Fibroblast of the conjunctiva (primary cell): ENCODE results near the gene MSANTD1.

Source experiments
- DNase-seq: peaks from one replicate; pipeline ENCODE4 v3.0.0-alpha.2; 2010; ENCODE audit warnings: low read depth

MSANTD1 gene

GRCh38 chr4:3263876-3264193 is 14.9 kb downstream of the MSANTD1 start:
- DNase-seq, result no peak

GRCh38 chr4:3266076-3266475 is 17.1 kb downstream of the MSANTD1 start:
- DNase-seq, result no peak

- DNase-seq, result no peak
Observed at GRCh38 chr4:3267576-3268394, 18.8 kb downstream of the MSANTD1 start.

GRCh38 chr4:3268395-3269104 is 19.6 kb downstream of the MSANTD1 start:
- no peak for DNase-seq

GRCh38 chr4:3269105-3269927 is 20.4 kb downstream of the MSANTD1 start:
- no peak for DNase-seq

- DNase-seq, result no peak
Observed at GRCh38 chr4:3269991-3270611, 21.1 kb downstream of the MSANTD1 start.

GRCh38 chr4:3271131-3271530 is 22.2 kb downstream of the MSANTD1 start:
- no peak for DNase-seq

- DNase-seq, result no peak
Observed at GRCh38 chr4:3276986-3277385, 28.0 kb downstream of the MSANTD1 start.

GRCh38 chr4:3280466-3280865 is 31.5 kb downstream of the MSANTD1 start:
- no peak for DNase-seq

- DNase-seq, result no peak
Observed at GRCh38 chr4:3283483-3283882, 34.5 kb downstream of the MSANTD1 start.

GRCh38 chr4:3283916-3284315 is 35.0 kb downstream of the MSANTD1 start:
- no peak for DNase-seq

- DNase-seq, result no peak
Observed at GRCh38 chr4:3284734-3285557, 36.0 kb downstream of the MSANTD1 start.

- DNase-seq, result peak; percentile 24
Observed at GRCh38 chr4:3285558-3286334, 36.8 kb downstream of the MSANTD1 start.

GRCh38 chr4:3286335-3287175 is 37.6 kb downstream of the MSANTD1 start:
- no peak for DNase-seq

GRCh38 chr4:3287271-3287971 is 38.5 kb downstream of the MSANTD1 start:
- DNase-seq, result no peak

GRCh38 chr4:3287972-3288570 is 39.1 kb downstream of the MSANTD1 start:
- no peak for DNase-seq

GRCh38 chr4:3288571-3289094 is 39.7 kb downstream of the MSANTD1 start:
- no peak for DNase-seq

GRCh38 chr4:3290476-3290875 is 41.5 kb downstream of the MSANTD1 start:
- DNase-seq, result no peak
